ENCODE results near the gene RASSF5. TPM values are rescaled to one million over a fixed set of nuclear protein-coding genes. Genes with fewer than 3 reads are reported as not detected.

RASSF5 gene
- total and polyA plus RNA-seq, 2 experiments from 2014 or later: 0.48 to 4.4 TPM

DNA sequence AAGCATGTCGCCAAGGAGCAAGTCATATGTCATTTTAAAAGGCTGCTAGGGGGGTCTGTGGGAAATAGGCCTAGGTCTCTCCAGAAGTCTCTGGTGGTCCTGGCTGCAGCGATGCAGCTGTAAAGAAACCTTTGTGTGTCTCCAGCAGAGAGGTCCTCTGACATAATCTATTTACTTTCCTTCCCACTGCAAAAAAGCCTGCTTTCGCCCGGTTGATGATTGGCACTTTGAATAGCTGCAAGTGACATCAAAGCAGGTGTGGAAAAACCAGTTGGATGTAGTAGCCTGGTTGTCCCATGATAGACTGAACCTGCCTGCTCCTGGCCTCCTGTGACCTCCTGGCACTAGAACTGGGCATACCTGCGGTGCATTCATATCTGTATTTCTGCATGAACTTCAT is 13.8 kb downstream of the RASSF5 start:
- Histone ChIP-seq H3K27me3 (ENCODE audit: insufficient read depth) (no peaks in the 10 kb centered on the region), H3K79me2 (replicated peaks; ENCODE audit: insufficient read depth) (no peaks in the 10 kb centered on the region), H3K36me3 (ENCODE audit: insufficient read depth) (no peaks in the 10 kb centered on the region), H3K4me1 (ENCODE audit: insufficient read depth) (no peaks in the 10 kb centered on the region), H3F3A (replicated peaks; ENCODE audit: low read depth) (no peaks in the 10 kb centered on the region), H3K4me3 (no peak overlapping the region), H3K9me2 (ENCODE audit: insufficient read depth) (no peaks in the 10 kb centered on the region), H3K27ac (ENCODE audit: low read depth) (no peak overlapping the region), H3K4me2 (no peak overlapping the region), H2AFZ (no peak overlapping the region), H4K20me1 (replicated peaks; ENCODE audit: insufficient read depth) (no peaks in the 10 kb centered on the region)
- Mint-ChIP-seq H3K4me3 (no peak overlapping the region), H3K9me3 (no peaks in the 10 kb centered on the region), H3K27ac (no peak overlapping the region), H3K36me3 (ENCODE audit: low read depth) (no peaks in the 10 kb centered on the region), H3K27me3 (ENCODE audit: insufficient read depth, low read depth, poor library complexity) (no peaks in the 10 kb centered on the region), H3K4me1 (no peaks in the 10 kb centered on the region; the same call in 2 of the 3 replicates)
- TF ChIP-seq EZH2phosphoT487 (IDR thresholded peaks at IDR 0.05; ENCODE audit: unreplicated experiment) (no peak), ZNF331 (CRISPR knock-in tag; IDR thresholded peaks at IDR 0.05; ENCODE audit: low read depth) (no peak), REST (IDR thresholded peaks at IDR 0.05; ENCODE audit: unreplicated experiment) (no peak), CREB1 (CRISPR knock-in tag; IDR thresholded peaks at IDR 0.05; ENCODE audit: low read depth) (no peak), POLR2AphosphoS5 (IDR thresholded peaks at IDR 0.05; ENCODE audit: low read depth) (no peak), NANOG (IDR thresholded peaks at IDR 0.05; ENCODE audit: borderline replicate concordance) (no peak)
- TF ChIP-seq, protein P1, sequence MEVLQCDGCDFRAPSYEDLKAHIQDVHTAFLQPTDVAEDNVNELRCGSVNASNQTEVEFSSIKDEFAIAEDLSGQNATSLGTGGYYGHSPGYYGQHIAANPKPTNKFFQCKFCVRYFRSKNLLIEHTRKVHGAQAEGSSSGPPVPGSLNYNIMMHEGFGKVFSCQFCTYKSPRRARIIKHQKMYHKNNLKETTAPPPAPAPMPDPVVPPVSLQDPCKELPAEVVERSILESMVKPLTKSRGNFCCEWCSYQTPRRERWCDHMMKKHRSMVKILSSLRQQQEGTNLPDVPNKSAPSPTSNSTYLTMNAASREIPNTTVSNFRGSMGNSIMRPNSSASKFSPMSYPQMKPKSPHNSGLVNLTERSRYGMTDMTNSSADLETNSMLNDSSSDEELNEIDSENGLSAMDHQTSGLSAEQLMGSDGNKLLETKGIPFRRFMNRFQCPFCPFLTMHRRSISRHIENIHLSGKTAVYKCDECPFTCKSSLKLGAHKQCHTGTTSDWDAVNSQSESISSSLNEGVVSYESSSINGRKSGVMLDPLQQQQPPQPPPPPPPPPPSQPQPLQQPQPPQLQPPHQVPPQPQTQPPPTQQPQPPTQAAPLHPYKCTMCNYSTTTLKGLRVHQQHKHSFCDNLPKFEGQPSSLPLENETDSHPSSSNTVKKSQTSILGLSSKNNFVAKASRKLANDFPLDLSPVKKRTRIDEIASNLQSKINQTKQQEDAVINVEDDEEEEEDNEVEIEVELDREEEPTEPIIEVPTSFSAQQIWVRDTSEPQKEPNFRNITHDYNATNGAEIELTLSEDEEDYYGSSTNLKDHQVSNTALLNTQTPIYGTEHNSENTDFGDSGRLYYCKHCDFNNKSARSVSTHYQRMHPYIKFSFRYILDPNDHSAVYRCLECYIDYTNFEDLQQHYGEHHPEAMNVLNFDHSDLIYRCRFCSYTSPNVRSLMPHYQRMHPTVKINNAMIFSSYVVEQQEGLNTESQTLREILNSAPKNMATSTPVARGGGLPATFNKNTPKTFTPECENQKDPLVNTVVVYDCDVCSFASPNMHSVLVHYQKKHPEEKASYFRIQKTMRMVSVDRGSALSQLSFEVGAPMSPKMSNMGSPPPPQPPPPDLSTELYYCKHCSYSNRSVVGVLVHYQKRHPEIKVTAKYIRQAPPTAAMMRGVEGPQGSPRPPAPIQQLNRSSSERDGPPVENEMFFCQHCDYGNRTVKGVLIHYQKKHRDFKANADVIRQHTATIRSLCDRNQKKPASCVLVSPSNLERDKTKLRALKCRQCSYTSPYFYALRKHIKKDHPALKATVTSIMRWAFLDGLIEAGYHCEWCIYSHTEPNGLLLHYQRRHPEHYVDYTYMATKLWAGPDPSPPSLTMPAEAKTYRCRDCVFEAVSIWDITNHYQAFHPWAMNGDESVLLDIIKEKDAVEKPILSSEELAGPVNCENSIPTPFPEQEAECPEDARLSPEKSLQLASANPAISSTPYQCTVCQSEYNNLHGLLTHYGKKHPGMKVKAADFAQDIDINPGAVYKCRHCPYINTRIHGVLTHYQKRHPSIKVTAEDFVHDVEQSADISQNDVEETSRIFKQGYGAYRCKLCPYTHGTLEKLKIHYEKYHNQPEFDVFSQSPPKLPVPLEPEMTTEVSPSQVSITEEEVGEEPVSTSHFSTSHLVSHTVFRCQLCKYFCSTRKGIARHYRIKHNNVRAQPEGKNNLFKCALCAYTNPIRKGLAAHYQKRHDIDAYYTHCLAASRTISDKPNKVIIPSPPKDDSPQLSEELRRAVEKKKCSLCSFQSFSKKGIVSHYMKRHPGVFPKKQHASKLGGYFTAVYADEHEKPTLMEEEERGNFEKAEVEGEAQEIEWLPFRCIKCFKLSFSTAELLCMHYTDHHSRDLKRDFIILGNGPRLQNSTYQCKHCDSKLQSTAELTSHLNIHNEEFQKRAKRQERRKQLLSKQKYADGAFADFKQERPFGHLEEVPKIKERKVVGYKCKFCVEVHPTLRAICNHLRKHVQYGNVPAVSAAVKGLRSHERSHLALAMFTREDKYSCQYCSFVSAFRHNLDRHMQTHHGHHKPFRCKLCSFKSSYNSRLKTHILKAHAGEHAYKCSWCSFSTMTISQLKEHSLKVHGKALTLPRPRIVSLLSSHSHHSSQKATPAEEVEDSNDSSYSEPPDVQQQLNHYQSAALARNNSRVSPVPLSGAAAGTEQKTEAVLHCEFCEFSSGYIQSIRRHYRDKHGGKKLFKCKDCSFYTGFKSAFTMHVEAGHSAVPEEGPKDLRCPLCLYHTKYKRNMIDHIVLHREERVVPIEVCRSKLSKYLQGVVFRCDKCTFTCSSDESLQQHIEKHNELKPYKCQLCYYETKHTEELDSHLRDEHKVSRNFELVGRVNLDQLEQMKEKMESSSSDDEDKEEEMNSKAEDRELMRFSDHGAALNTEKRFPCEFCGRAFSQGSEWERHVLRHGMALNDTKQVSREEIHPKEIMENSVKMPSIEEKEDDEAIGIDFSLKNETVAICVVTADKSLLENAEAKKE (CRISPR knock-in tag; IDR thresholded peaks at IDR 0.05): no peak
- no peak for DNase-seq (ENCODE audit: low spot score)
- ATAC-seq: no peak
